Right lobe of liver (tissue), 6 donors: ENCODE results near the gene BCLAF1. TPM values are rescaled to one million over a fixed set of nuclear protein-coding genes. Genes with fewer than 3 reads are reported as not detected.

ENCODE experiments used
- ATAC-seq, 4 donors: fragments of 200-7000 bp; cut with Tn5 transposase; one replicate each; pipeline ENCODE4 v1.9.1; 2020; ENCODE audit warnings: mild to moderate bottlenecking in 4 of 4, moderate library complexity in 4 of 4
- DNase-seq, 3 donors: peaks; one replicate each; pipeline ENCODE4 v3.0.0-alpha.2; 2020
- H3K27ac ChIP-seq, 3 donors: fragments of 200-600 bp; one replicate each; pipeline ENCODE4 v1.8.0; 2022
- H3K27me3 ChIP-seq, 2 donors: fragments of 200-600 bp; one replicate each; pipeline ENCODE4 v1.8.0; 2022
- H3K36me3 ChIP-seq, 4 donors: fragments of 200-600 bp; sonication (generic) in 1 of 4; one replicate each; pipeline versions ENCODE4 v1.5.1 to v1.8.0; 2017 to 2022; ENCODE audit warnings: control low read depth in 1 of 4
- H3K4me1 ChIP-seq, 4 donors: fragments of 200-600 bp; sonication (generic) in 1 of 4; one replicate each; pipeline versions ENCODE4 v1.5.1 to v1.8.0; 2017 to 2022; ENCODE audit warnings: control low read depth in 1 of 4
- H3K4me3 ChIP-seq, 3 donors: fragments of 200-600 bp; one replicate each; pipeline ENCODE4 v1.8.0; 2022
- H3K9me3 ChIP-seq, 4 donors: fragments of 200-600 bp; sonication (generic) in 1 of 4; one replicate each; pipeline versions ENCODE4 v1.5.1 to v1.8.0; 2017 to 2022; ENCODE audit warnings: control low read depth in 1 of 4
- POLR2A ChIP-seq: fragments of 450-650 bp; IDR thresholded peaks from one replicate; pipeline ENCODE4 v1.6.1; 2017; ENCODE audit warnings: antibody characterized with exemption, mild to moderate bottlenecking
- WGBS: methylation state at CpG from one replicate; pipeline ENCODE4 v1.1.6; 2018; ENCODE audit warnings: low coverage, low lambda C conversion rate; ENCODE audit not compliant: insufficient coverage; ENCODE audit errors: missing lambda C conversion rate; 5-methylcytosine and 5-hydroxymethylcytosine counted together
- intact Hi-C, 2 donors: fragments of 100-400 bp; cut with DNase I; formaldehyde crosslinking; loops; one replicate each; pipeline versions ENCODE4 v1.11.2 to v1.14.1; 2022
- total RNA-seq, 6 experiments: library from RNA; depleted of rRNA in 2 of 6; stranded (reverse); fragments of >200 nt in 2 of 6; fragmentation: NEBNext Ultra II Directional in 3 of 6; extraction: Animal tissue kit (Norgen Biotek cat#: 25700) in 3 of 6; gene quantifications; one replicate each; pipeline versions ENCODE4 v1.1.0 to v1.2.4, GENCODE V29; 2016 to 2023
- TF ChIP-seq, protein P1 (sequence below), 4 donors: fragments of 200-600 bp in 3 of 4; fragments of 450-650 bp in 1 of 4; IDR thresholded peaks; one replicate each; pipeline versions ENCODE4 v1.5.1 to v1.8.0; 2016 to 2022; ENCODE audit warnings: antibody characterized with exemption in 4 of 4, mild to moderate bottlenecking in 2 of 4
- donor health status: DM: no; HTN: yes; CAD: no.
- donor health status: DM: no; HTN: no; CAD: no.
- donor health status: DM: no; HTN: no; CAD: no.
- donor health status: DM: no; HTN: yes; CAD: no.
- donor health status: DM: no; HTN: yes; CAD: no.

The BCLAF1 gene
- total RNA-seq, 6 experiments from 2014 or later, result 30.5 to 57.2 (median 40.6) TPM

DNA sequence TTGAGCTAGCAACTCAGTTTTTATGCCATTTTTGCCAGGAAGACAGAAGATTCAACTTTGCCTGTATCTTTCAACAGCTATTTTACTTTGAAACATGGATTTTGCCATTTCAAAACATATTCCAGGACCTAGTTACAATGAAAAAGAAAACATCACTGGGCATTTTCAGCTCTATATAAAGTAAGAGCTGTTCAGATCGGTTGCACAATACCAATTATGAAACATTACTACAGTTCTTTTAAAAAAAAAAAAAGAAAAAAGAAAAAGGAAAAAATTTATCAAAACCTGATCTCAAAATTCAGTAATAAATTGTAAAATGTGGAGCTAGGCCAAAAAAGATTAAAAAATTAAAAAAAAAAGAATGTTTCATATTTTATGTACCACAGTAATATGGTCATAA lies 15.6 kb downstream of the BCLAF1 start:
- TF ChIP-seq POLR2A, result no peak
- TF ChIP-seq, protein P1, sequence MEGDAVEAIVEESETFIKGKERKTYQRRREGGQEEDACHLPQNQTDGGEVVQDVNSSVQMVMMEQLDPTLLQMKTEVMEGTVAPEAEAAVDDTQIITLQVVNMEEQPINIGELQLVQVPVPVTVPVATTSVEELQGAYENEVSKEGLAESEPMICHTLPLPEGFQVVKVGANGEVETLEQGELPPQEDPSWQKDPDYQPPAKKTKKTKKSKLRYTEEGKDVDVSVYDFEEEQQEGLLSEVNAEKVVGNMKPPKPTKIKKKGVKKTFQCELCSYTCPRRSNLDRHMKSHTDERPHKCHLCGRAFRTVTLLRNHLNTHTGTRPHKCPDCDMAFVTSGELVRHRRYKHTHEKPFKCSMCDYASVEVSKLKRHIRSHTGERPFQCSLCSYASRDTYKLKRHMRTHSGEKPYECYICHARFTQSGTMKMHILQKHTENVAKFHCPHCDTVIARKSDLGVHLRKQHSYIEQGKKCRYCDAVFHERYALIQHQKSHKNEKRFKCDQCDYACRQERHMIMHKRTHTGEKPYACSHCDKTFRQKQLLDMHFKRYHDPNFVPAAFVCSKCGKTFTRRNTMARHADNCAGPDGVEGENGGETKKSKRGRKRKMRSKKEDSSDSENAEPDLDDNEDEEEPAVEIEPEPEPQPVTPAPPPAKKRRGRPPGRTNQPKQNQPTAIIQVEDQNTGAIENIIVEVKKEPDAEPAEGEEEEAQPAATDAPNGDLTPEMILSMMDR (IDR thresholded peaks at IDR 0.05), result no peak
- H3K4me3 ChIP-seq, result no peak overlapping the region
- H3K4me1 ChIP-seq, result no peaks in the 10 kb centered on the region
- ATAC-seq (no peak), DNase-seq (no peak)
- H3K9me3 ChIP-seq, result peaks cover 0 to 2% (median 0%) of the 10 kb centered on the region in 4 donors
- peaks cover 0 to 79% (median 41%) of the 10 kb centered on the region in 4 donors for H3K36me3 ChIP-seq
- H3K27ac ChIP-seq, result no peak overlapping the region
- intact Hi-C loops, result no loop called here
- H3K27me3 ChIP-seq, result no peaks in the 10 kb centered on the region
- WGBS, result 72% methylated on average over 1 of the region's 1 CpG

DNA sequence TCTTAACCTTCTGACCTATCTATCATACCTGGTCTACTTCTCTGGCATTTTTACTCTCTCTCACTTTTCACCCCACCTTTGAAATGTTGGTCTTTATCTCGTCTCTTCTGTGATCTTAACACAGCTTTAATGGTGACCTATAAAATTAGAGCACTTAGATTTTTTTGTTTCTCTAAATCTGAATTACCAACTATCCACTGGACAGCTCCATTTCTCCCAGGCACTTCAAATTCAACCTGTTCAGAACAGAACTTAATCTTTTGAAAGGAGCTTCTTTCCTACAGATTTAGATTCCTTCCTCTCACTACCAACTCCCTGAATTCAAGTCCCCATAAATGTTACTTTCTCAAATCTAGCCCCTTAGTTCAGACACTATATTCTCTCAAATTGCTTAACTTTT lies 24.5 kb downstream of the BCLAF1 start:
- intact Hi-C loops, result no loop called here
- Histone ChIP-seq H3K36me3 (peaks cover 18 to 86% (median 36%) of the 10 kb centered on the region in 4 donors), H3K27ac (no peak overlapping the region), H3K9me3 (no peaks in the 10 kb centered on the region), H3K4me3 (no peak overlapping the region), H3K4me1 (no peaks in the 10 kb centered on the region), H3K27me3 (no peaks in the 10 kb centered on the region)
- 100% methylated on average over 1 of the region's 1 CpG for WGBS
- no peak for ATAC-seq
- DNase-seq, result no peak
- no peak for TF ChIP-seq POLR2A
- TF ChIP-seq, protein P1 (IDR thresholded peaks at IDR 0.05), result no peak

DNA sequence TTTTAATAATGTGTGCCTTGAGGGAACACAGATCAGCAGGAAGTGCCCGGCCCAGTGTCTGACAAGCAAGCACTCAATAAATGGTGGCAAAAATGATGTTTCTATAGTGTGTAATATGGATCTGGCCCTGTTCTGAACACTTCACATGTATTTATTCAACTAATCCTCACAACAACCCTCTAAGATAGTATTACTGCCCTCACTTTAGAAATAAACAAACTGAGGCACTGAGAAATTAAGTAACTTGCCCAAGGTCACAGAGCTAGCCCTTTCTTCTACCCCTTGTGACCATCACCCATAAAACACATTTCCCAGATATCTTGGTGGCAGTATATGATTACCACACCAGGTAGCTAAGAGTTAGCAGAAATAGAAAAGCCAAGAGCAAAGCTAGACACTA lies 26.7 kb downstream of the BCLAF1 start:
- DNase-seq (no peak), ATAC-seq (no peak)
- Histone ChIP-seq H3K36me3 (peaks cover 16 to 85% (median 36%) of the 10 kb centered on the region in 4 donors), H3K9me3 (no peaks in the 10 kb centered on the region), H3K27me3 (no peaks in the 10 kb centered on the region), H3K4me3 (no peak overlapping the region), H3K4me1 (no peaks in the 10 kb centered on the region), H3K27ac (no peak overlapping the region)
- intact Hi-C loops, result no loop called here
- WGBS, result 69% methylated on average over 1 of the region's 1 CpG
- TF ChIP-seq, protein P1 (IDR thresholded peaks at IDR 0.05), result no peak
- no peak for TF ChIP-seq POLR2A

DNA sequence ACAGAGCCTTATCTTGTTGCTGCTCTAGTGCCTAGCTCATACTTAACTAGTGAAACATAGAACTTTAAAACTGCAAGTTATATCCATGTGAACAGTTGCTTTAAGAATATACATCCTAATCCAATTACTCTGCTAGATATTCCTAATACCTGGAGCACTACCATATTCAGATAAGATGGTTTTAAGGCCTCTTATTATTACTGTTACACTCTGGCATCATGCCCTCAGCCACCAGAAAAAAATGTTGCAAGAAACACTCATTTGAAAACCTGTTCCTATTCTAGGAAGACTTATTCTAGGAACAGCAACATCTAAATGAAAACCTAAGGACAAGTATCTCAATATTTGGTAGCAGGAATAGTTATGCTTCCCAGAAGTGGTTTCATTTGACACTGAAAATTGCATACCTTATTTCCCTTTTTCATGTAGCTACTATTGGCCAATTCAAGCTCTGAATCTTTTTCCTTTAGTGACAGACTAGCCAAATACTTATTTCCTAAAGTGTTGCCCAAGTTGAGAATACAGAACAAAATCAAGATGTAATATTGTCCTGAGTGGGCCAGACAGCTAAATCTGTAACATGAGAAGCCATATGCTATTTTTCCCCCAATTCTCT lies 34.7 kb downstream of the BCLAF1 start:
- ATAC-seq, result no peak
- Histone ChIP-seq H3K27me3 (no peaks in the 10 kb centered on the region), H3K27ac (no peak overlapping the region), H3K4me1 (peaks cover 0 to 6% (median 0%) of the 10 kb centered on the region in 4 donors), H3K4me3 (no peak overlapping the region), H3K36me3 (peaks cover 0 to 28% (median 12%) of the 10 kb centered on the region in 4 donors), H3K9me3 (no peaks in the 10 kb centered on the region)
- no peak for DNase-seq
- intact Hi-C loops, result no loop called here
- TF ChIP-seq, protein P1 (IDR thresholded peaks at IDR 0.05), result no peak
- TF ChIP-seq POLR2A, result no peak

DNA sequence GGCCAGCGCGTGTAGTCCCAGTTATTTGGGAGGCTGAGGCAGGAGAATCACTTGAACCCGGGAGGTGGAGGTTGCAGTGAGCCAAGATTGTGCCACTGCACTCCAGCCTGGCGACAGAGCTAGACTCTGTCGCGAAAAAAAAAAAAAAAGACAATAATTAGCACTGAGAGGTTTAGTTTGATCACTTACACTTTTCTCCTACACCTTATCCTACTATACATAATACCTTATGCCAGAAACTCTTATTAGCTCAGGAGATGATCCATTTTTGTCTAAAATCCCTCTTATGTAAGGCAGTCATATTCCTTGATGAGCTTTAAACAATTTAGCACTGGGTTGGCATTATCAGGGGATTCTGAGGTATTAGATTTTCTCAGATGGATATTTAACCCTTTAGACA lies 35.9 kb downstream of the BCLAF1 start:
- Histone ChIP-seq H3K4me1 (peaks cover 0 to 11% (median 0%) of the 10 kb centered on the region in 4 donors), H3K27ac (no peak overlapping the region), H3K4me3 (no peak overlapping the region), H3K27me3 (no peaks in the 10 kb centered on the region), H3K36me3 (peaks cover 0 to 18% (median 6%) of the 10 kb centered on the region in 4 donors), H3K9me3 (no peaks in the 10 kb centered on the region)
- WGBS, result 79% methylated on average over 6 of the region's 6 CpGs
- ATAC-seq, result no peak
- DNase-seq, result no peak
- intact Hi-C loops, result no loop called here
- TF ChIP-seq, protein P1 (IDR thresholded peaks at IDR 0.05), result no peak
- TF ChIP-seq POLR2A, result no peak
